ENCODE results near the gene DNM3.
"Not testable (repeated sequence)": the region's sequence is repeated elsewhere in the genome, so short reads cannot be mapped to it uniquely, and the experiment has no call there.

DNM3 gene

GRCh38 chr1:172344444-172344843, 503.1 kb downstream of the DNM3 start:
- DNase-seq: no peak

GRCh38 chr1:172345077-172345476, 503.8 kb downstream of the DNM3 start:
- no peak for DNase-seq

- no peak for DNase-seq
Measured at GRCh38 chr1:172347416-172347815, 506.1 kb downstream of the DNM3 start.

DNA sequence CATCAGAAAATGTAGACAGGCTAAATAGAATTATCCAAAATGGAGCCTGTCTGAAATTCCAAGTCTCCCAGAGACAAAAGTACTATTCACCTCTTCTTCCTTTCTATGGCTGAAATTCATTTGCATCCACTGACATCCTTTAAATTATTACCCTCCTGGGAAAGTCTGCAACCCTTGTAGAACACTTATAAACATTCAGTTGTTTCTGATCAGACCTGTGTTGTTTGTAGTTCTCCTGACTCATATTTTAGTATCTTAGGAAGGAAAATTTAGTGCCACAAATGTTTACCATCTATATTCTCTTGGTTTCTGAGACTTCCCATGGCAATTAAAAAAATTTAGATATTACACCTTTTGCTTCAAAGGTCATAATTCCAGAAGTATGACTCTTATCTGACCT, 509.6 kb downstream of the DNM3 start:
- DNase-seq: no peak

- DNase-seq: no peak
Measured at GRCh38 chr1:172351346-172351745, 510.0 kb downstream of the DNM3 start.

DNA sequence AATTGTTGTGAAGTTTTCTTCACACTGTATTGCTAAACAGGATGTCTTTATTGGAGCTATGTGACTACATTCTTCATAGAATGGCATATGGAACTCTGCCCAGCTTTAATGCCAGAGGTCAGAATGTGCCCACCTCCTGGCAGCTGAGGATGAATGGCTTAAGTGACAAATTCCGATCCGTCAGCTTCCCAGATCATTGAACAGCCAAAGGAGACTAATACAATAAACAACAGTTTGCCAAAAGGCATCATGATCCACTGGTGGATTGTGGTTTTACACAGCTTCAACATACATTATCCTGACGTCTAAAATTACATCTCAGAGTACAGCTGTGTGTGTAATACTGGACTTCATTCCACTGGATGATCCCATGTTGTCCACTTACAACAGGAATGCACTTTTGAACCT, 510.5 kb downstream of the DNM3 start:
- no peak for DNase-seq

DNA sequence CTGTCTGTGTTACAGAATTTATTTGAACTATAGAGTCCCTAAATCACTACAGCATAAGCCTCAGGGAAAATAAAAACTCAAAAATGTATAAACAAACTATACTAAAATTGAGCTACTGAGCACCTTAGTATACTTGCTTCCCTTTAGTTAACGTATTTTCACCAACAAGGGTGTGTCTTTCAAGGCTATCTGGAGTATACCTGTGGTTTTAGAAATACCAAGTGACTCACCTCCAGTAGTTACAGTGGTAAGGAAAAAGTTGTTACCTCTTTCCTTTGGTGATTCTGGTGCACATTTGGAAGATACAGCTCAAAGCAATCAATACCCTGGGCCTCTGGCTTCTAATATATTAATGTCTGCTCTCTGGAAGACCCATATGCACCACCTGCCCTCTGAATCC, 511.1 kb downstream of the DNM3 start:
- no peak for DNase-seq

DNA sequence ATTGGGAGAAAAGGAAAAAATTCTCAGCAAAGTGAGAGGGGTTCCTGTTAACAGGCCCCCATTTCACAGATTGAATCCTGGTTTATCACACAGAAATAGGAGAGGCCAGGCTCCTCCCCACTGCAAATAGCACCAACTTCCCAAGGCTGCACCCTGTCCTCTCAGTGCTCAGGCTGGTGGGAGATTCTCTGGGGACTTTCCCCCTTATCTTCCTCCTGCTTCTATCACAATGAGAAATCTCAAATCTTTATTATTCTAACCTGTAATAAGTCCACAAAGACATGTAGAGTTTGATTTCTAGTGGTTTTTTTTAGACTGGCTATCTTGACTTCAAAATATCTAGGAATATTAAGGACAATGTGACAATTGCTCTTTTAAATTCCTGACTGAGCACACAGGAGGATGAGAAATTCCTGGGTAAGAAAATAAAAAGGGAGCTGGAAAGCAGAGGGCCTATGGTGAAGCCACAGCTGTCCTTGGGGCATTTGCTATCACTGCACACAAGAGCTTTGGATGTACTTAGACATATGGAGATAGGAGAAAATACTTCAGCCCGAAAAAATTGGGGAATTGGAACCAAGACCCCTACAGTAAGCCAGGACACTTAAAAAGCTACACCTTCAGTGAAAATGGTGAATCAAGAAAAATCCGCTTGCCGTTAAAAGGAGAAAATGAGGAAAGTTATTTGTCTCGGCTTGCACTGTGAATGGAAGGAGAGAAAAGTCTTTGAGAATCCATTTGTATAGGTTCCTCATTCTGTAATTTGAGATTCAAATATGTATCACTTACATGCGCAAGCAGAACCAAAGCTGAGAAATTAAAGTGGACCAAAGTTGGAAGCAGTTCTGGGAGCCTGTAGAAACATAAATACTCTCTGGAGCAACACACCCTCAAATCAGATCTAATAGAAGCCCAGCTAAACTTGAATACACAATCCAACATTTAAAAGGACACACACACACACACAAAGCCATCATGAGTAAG, 513.3 kb downstream of the DNM3 start:
- no peak for DNase-seq

- no peak for DNase-seq
Measured at GRCh38 chr1:172356620-172357019, 515.3 kb downstream of the DNM3 start.

GRCh38 chr1:172357753-172358385, 516.6 kb downstream of the DNM3 start:
- DNase-seq: no peak

DNA sequence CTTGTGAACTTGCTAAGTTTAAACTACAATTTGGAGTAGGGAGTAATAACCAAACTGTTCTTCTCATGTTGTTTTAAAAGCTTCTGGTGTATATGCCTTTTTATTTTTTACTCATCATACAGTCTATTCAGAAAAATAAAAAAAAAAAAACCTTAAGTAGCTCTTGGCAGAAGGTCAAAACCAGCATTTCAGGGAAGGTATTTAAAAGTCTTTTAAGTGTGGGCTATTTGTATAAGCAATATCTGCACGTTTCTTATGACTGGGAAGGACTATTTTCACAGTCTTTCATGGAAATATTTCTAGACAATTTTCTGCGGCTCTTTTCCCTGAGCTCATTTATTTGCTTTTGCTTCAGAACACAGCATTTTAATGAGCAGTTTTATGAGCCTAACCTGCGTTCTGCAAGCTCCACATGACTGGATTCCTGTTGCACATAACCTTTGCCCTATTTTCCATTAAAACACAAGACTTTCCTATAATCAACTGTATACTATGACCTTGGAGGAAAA, 518.2 kb downstream of the DNM3 start:
- no peak for DNase-seq

DNA sequence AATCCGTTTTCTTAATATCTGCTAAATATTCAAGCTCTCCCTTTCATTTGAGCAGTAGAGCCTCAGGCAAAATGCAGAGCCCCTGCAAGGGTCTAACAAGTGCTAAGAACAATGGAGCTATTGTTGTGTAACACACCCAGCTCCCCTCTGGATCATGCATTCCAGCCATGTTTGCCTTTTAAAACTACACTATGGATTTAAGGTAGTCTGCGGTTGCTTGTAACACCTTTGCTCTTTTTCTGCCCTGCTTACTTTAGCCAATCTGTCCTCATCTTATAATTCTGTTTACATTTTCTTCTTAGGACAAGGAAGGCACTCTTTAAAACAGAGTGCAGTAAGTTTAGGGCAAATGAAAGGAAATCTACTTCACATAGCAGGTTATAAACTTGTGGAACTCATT, 519.2 kb downstream of the DNM3 start:
- no peak for DNase-seq

GRCh38 chr1:172360985-172361384, 519.7 kb downstream of the DNM3 start:
- no peak for DNase-seq

DNA sequence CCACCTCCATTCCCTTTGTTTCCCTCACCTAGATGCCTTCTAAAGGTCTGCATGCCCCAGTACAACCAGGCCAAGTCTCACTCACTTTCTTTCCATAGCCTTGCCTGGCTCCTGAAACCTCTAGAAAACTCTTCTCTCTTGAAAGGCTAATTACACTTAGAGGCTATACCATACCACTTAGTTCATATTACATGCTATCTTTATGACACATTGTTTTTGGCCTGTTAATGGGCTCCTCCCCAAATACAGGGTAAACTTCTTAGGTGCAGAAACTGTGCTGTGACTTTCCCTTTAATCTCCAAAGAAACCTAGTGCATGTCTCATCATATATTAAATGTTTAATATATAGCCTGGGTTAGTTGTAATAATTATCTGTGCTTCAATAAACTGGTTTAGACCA, 522.6 kb downstream of the DNM3 start:
- DNase-seq: no peak

DNA sequence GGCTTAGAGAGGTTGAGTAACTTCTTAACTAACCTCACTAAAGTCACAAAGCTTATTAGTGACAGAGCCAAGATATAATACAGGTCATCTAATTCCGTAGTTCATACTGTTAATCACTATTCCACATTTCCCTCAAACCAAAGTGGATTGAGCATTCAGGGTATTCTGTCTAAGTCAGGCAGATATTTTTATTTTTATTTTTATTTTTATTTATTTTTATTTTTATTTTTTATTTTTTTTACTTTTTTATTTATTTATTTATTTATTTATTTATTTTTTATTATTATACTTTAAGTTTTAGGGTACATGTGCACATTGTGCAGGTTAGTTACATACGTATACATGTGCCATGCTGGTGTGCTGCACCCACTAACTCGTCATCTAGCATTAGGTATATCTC, 530.3 kb downstream of the DNM3 start:
- DNase-seq: not testable (repeated sequence)

GRCh38 chr1:172373864-172374263, 532.6 kb downstream of the DNM3 start:
- no peak for DNase-seq

DNA sequence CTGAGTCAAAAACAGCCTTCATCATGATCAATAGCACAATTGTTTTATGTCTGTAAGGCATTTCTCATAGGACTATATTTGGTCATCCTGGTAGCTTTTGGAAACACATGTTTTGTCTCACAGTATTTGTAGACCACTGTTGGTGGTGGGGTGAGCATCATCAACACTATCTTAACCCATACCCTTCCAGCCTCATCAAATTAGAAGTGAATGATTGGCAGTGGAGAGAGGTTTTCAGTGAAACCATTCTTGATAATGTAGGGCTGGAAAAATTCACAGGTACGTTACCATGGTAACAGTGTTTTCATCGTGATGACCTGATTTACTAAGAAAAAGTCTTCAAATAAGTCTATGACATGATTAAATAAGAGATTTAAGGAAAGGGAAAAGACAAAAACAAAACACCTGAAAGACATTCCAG, 533.9 kb downstream of the DNM3 start:
- no peak for DNase-seq

DNA sequence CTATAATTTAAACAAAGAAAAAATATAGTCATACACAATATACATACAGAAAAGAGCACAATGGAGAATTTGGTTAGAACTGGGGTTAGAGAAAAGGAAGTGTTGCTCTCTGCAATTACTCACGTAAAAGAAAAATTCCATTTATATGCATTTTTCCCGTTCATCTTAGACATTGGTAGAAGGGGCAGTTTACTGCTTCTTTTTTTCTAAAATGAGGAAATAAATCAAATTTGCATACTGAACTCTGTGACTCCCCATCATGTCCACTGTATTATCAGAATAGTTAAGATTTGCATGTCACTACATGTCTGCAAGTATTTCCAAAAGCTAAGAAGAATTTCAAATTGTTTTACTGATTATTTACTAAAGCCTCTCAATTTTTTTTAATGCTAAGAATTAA, 535.1 kb downstream of the DNM3 start:
- DNase-seq: no peak

DNA sequence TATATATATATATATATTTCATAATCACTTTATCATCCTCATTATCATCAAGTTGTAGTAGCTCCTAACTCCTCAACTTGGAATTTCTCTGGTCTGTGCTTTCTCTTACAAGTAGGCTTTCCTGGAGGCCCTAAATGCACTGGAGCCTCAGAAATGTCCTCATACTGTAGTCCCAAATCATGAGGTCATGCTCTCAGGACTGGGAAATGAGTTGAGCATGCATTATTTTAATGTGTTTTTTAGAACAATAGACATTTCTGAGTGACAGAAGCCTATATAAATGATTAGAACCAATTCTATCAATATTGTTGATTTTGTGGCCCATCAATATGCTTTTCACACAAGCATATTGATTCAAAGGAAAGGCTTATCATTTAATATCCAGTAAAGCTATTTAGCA, 536.3 kb downstream of the DNM3 start:
- no peak for DNase-seq

- no peak for DNase-seq
Measured at GRCh38 chr1:172378109-172378760, 536.9 kb downstream of the DNM3 start.

- peak in 1 of 2 experiments; percentile 11 for DNase-seq
Measured at GRCh38 chr1:172380441-172381244, 539.3 kb downstream of the DNM3 start.

DNA sequence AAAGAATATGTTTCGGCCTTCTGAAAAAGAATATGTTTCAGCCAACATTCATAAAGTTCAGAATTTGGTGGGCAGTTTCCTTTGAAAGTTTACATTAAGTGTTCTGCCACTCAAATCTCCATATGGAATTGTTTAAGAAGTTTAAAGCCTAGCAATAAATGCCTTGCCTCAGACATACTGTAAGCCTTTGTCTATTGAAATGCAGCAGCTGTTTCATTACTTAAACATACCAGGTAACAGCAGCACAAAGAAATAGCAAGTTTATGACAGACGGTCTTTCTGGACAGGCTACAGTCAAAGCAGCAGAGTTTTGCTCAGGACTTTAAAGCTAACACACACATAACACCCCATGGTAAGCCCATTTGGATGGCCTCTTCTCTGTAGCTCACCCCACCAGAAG, 540.6 kb downstream of the DNM3 start:
- DNase-seq: no peak

GRCh38 chr1:172382406-172382805, 541.1 kb downstream of the DNM3 start:
- DNase-seq: no peak

All from activated CD4-positive, alpha-beta T cell treated with anti-CD3 and anti-CD28 coated beads, Interleukin-2, amount 50 U/mL, for 4 hours (primary cell).